Fibroblast of gingiva (primary cell): ENCODE data around the gene SLC2A9.
A peak's percentile ranks its signal among the peaks of the same experiment; 100 is the strongest.

Experiments used
- DNase-seq: peaks from one replicate; pipeline ENCODE4 v3.0.0-alpha.2; 2011; ENCODE audit warnings: low read depth

Gene SLC2A9

GRCh38 chr4:10019521-10020051, 1.7 kb downstream of the SLC2A9 start:
- DNase-seq: no peak

DNA sequence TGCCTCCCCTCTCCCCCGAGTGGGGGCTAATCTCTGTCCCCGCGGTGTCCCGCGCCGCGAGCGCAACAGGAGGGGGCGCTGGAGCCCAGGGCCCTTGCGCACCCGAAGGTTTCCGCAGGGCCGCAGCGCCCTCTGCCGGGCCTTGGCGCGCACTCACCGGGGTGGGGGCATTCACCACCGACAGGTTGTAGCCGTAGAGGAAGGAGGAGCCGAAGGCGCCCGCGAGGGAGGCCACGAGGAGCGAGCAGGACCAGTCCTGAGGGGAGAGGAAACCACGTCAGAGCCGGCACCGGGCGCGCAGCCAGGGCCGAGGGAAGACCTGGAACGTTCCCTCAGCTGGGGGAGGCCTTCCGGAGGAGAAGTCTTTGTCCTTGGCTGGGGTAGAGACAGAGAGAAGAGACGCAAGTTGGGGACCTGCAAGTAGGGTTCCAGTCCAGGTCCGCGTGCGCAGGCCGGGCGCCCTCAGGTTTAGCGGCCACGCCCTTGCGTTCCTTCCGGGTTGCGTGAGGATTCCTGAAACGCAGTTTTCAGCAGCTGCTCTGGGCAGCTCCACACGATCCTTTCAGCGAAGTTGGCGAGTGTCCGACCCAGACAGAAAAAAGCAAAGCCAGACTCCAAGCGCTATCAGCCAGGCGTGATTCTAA, 2.4 kb downstream of the SLC2A9 start:
- peak; percentile 85 for DNase-seq

DNA sequence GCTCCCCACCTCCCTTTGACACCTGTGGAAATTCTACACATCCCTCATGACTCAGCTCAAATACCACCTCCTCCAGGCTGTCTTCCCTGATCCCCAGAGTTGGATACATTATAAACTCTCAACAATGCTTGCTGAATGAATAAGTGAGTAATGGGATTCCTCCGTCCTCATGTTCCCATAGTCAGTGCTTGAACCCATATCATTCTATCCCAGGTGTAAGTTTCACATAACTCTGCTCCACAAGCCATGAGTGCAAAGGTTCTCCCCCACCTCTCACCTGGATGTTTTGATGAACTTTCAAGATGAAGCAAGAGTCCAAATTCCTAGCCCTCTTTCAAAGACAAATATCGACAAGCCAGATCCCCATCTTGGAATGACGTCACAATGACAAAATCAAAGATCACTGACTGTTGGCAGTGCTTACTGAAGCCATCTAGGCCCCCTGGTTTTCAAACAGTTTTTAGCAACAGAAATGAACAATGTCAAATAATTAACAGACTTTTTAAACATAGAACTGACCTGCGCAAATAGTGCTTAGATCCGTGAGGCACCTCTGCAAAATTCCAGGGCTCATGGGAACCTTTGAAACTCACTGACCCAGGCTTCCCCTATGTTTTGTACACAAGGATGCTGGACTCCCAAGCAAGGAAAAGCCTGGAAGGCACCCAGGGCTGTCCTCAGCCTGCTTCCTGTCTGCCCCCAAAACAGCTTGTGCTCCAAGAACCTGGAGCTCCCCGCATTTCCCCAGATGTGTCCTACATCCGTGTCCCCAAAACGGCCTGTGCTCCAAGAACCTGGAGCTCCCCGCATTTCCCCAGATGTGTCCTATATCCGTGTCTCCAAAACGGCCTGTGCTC, 4.0 kb downstream of the SLC2A9 start:
- DNase-seq: no peak

- no peak for DNase-seq
These were observed 5.1 kb downstream of the SLC2A9 start for GRCh38 chr4:10016169-10016568.

DNA sequence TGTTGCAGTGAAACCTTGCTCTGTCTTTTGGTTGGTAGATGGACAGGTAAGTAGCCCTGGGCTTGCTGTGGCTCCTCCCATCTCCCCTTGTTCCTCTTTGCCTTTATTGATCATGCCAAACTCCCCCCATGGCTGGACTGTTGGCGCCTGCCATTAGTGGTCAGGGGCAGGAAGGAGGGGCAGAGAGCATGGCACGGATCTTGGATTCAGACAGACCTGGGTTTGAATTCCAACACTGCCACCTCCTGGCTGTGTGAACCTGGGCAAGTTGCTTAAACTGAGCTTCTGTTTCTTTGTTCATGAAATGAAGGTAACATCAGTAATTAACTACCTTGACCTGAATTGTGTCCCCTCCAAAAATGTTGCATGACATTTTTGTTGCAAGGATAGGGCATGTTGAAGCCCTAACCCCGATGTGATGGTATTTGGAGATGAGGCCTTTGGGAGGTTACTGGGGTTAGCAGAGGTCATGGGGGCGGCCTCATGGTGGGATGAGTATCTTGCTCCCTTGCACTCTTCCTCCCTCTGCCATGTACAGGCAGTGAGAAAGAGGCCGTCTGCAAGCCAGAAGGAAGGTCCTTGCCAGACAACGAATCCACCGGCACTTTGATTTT, 6.0 kb downstream of the SLC2A9 start:
- DNase-seq: peak; percentile 24

GRCh38 chr4:10013722-10014121, 7.6 kb downstream of the SLC2A9 start:
- no peak for DNase-seq

DNA sequence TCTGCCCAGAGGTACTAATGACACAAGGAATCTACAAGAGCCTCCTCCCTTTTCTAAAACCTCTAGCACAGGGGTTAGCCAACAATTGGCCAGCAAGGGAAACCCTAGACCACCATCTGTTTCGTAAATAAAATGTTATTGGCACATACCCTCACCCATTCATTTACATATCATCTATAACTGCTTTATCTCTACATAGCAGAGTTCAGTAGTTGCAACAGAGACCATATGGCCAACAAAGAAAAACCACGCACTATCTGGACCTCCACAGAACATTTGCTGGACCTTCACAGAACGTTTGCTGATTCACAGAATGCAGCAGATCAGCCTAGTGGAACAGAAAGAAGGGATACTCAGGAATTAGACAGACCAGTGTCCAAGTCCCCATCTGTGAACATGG, 9.4 kb downstream of the SLC2A9 start:
- DNase-seq: no peak

GRCh38 chr4:10011277-10011676, 10.0 kb downstream of the SLC2A9 start:
- no peak for DNase-seq

DNA sequence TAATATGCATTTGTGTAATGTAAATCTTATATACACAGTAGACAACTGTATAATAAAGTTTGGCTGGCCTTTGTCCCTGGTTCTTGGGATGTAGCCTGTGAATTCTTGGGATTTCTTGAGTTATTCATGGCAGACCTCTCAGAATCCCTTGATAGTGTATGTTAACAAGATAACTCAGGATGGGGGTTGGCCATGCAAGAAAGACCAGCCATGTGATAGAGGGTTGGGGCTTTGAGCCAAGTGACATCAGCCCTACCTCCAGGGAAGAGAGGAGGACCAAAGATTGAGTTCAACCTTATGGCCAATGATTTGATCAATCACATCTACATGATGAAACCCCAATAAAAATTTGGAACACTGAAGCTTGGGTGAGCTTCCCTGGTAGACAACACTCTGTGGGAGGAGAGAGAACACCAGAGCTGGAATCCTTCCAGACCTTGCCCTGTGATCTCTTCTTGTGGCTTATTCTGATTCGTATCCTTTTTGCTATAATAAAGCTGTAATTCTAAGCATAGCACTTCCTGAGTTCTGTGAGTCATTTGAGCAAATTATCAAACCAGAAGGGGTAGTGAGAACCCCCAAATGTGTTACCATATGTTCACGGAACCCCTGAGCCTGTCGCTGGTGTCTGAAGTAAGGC, 11.3 kb downstream of the SLC2A9 start:
- no peak for DNase-seq

- no peak for DNase-seq
These were observed 12.7 kb downstream of the SLC2A9 start for GRCh38 chr4:10008609-10009005.

DNA sequence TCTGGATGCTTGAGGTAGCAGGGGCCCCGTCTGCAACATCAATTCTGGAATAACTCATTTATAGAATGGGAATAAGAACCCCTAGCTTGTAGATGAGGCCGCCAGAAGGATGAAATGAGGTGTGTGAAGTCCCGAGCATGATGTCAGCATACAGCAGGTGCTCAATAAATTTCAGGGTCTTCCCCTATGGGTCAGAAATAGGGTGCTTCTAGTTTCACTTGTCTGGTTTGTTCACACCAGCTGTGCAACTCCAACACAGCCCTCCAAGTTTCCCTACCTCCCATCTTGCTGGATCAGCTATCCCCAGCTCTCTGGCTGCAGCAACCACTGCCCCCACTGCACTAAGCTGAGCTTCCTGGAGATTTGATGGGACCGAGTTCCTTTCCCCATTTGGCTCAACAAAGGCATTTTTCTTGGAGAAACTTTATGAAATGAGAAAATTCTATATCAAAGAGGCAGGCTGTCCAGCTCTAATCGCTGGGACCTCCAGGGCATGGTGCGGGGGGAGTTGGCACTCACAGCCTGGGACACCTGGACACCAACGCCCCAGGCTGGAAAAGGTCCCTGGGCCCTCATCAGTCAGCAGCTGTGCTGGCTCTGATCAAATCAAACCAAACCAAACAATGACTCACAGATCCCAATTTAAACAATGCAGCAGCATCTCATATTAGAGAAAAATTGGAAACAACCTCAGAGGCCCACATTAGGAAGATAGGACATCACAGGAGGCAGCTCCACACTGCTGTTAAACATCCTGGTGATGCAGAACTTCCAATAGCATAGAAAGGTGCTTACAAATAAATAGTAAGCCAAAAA, 13.3 kb downstream of the SLC2A9 start:
- peak; percentile 16 for DNase-seq

- no peak for DNase-seq
These were observed 13.9 kb downstream of the SLC2A9 start for GRCh38 chr4:10007436-10007740.

DNA sequence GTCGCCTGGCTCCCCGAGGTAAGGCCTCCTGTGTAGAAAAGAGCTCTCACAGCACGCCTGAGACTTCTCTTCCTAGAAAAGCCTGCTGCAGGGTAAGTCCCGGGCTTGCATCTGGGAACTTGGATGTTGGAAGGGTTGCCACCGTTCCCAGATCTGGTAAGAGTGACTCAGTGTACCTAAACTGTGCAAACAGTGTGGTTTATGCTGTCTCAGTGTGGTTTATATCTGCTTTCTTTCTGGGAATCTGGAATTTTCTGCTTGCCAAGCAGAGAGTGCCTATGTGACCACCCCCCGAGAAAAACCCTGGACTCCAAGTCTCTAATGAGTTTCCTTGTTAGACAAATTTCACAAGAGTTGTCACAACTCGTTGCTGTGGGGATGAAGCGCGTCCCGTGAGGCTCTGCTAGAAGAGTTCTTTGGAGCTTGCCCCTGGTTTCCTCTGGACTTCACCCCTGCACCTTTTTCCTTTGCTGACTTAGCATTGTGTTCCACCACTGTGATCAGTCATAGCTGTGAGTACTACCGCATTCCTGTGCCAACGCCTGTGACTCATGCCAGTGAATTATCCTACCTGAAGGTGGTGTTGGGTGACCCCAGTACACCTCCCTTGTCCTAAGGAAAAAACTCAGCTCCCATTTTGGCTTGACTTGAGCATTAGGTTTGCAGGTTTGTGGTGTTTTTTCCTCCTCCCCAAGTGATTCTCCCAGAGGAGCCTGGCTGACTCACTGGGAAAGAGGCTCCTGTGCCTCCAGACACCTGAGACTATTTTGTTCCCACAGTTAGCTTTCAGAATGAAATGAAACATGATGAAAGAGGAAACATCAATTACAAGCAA, 14.5 kb downstream of the SLC2A9 start:
- peak; percentile 43 for DNase-seq

GRCh38 chr4:10006231-10006600, 15.1 kb downstream of the SLC2A9 start:
- peak; percentile 76 for DNase-seq

GRCh38 chr4:10005632-10006031, 15.7 kb downstream of the SLC2A9 start:
- peak; percentile 13 for DNase-seq

GRCh38 chr4:10003666-10004065, 17.6 kb downstream of the SLC2A9 start:
- DNase-seq: no peak

- DNase-seq: no peak
These were observed 19.0 kb downstream of the SLC2A9 start for GRCh38 chr4:10002278-10002677.

GRCh38 chr4:10001757-10002156, 19.5 kb downstream of the SLC2A9 start:
- DNase-seq: no peak

DNA sequence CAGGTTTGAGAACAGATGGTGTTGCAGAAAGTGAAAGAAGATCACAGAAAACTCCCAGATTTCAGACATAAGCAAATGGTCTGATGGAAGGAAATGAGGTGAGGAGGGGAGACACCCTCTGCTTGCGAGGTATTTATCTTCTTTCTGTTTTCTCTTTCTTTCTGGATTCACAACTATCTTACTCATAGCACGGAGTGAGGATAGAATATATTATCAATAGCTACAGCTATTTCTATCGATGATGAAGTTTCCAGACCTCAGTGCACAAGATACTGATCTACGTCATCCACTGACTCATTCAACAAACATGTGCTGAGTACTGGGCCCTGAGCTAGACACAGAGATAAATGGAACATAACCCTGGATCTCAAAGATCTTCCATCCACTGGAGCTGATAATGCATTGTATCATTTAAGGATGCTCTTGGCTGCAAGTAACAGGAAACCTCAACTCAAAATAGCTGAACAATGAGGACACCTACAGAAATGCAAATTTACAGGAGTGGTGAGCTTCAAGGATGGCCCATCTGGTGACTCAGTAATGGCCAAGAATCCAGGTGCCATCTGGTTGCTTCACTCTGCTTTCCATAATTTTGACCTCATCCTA, 21.2 kb downstream of the SLC2A9 start:
- DNase-seq: no peak

DNA sequence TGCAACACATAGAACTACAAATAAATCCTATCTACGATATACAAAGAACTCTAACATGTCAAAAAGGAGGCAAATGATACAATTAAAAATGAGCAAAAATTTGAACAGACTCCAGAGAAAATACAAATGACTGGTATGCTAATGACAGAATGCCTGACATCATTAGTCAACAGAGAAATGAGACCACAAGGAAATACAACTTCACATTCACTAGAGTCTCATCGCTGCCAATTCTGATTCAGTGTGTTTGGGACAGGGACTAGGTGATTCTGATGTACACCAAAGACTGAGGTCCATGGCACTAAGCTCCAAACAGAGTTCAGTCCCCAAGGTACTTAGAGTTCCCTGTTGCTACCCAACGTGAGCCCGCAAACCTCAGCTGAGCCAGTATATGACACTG, 23.4 kb downstream of the SLC2A9 start:
- no peak for DNase-seq
